ENCODE measurements around the gene ACOT6. TPM values are rescaled to one million over a fixed set of nuclear protein-coding genes. Genes with fewer than 3 reads are reported as not detected.
"Not testable (repeated sequence)": the region's sequence is repeated elsewhere in the genome, so short reads cannot be mapped to it uniquely, and the experiment has no call there.

The ACOT6 gene
- polyA plus RNA-seq (2011; rRNA removed) (not detected in 2 replicates), polyA minus RNA-seq (2011; rRNA and poly(A)+ RNA removed) (not detected in 2 replicates)

GRCh38 chr14:73612339-73613045 lies at the start of gene ACOT6:
Gene ACOT6 (plus strand): TSS chr14:73612517. CDS start chr14:73612572, 55 bp downstream.
- Histone ChIP-seq H3K36me3 (ENCODE audit: control insufficient read depth, insufficient read depth, low read length) (no peaks in the 10 kb centered on the region), H3K4me3 (ENCODE audit: low read depth, low read length) (peak within 1 kb of the TSS; percentile 57), H3K27me3 (ENCODE audit: control insufficient read depth, insufficient read depth, low read length) (no peaks in the 10 kb centered on the region)
- POLR2A ChIA-PET = interaction anchor here (0.5 kb wide), 1 partner anchor 351 kb away, joined by 16 read pairs; no protein-coding TSS in a partner anchor
- no peak for TF ChIP-seq CTCF (IDR thresholded peaks at IDR 0.05; ENCODE audit: insufficient read depth, low read depth, low read length)
- DNase-seq (ENCODE audit: low read depth) = peak; percentile 10
- CTCF ChIA-PET = interaction anchor here (0.7 to 1.4 kb wide), 5 partner anchors 20 to 120 kb away, joined by 3 to 6 read pairs (median 3); no protein-coding TSS in a partner anchor

GRCh38 chr14:73562696-73563095 lies 49.6 kb upstream of the ACOT6 start:
- CTCF ChIA-PET; DNase-seq (ENCODE audit: low read depth); H3K36me3 ChIP-seq (ENCODE audit: control insufficient read depth, insufficient read depth, low read length); POLR2A ChIA-PET; H3K4me3 ChIP-seq (ENCODE audit: low read depth, low read length); H3K27me3 ChIP-seq (ENCODE audit: control insufficient read depth, insufficient read depth, low read length): not testable (repeated sequence)

- CTCF ChIA-PET; DNase-seq (ENCODE audit: low read depth); H3K27me3 ChIP-seq (ENCODE audit: control insufficient read depth, insufficient read depth, low read length); POLR2A ChIA-PET; H3K36me3 ChIP-seq (ENCODE audit: control insufficient read depth, insufficient read depth, low read length); H3K4me3 ChIP-seq (ENCODE audit: low read depth, low read length): not testable (repeated sequence)
Measured at GRCh38 chr14:73566431-73566830, 45.9 kb upstream of the ACOT6 start.

GRCh38 chr14:73566935-73567334 lies 45.4 kb upstream of the ACOT6 start:
- POLR2A ChIA-PET; H3K27me3 ChIP-seq (ENCODE audit: control insufficient read depth, insufficient read depth, low read length); H3K36me3 ChIP-seq (ENCODE audit: control insufficient read depth, insufficient read depth, low read length); DNase-seq (ENCODE audit: low read depth); H3K4me3 ChIP-seq (ENCODE audit: low read depth, low read length): not testable (repeated sequence)
- CTCF ChIA-PET = interaction anchor here (4.7 kb wide), 1 partner anchor 58 kb away, joined by 38 read pairs; no protein-coding TSS in a partner anchor

- Histone ChIP-seq H3K4me3 (ENCODE audit: low read depth, low read length) (no peak overlapping the region), H3K27me3 (ENCODE audit: control insufficient read depth, insufficient read depth, low read length) (no peaks in the 10 kb centered on the region), H3K36me3 (ENCODE audit: control insufficient read depth, insufficient read depth, low read length) (no peaks in the 10 kb centered on the region)
- no peak for TF ChIP-seq CTCF (IDR thresholded peaks at IDR 0.05; ENCODE audit: insufficient read depth, low read depth, low read length)
- ChIA-PET CTCF (interaction anchor here (4.7 kb wide), 1 partner anchor 58 kb away, joined by 38 read pairs; no protein-coding TSS in a partner anchor), POLR2A (no interaction called here)
- DNase-seq (ENCODE audit: low read depth) = no peak
Measured at GRCh38 chr14:73567358-73567757, 45.0 kb upstream of the ACOT6 start.

GRCh38 chr14:73567951-73568885 lies 44.1 kb upstream of the ACOT6 start:
- TF ChIP-seq CTCF (IDR thresholded peaks at IDR 0.05; ENCODE audit: insufficient read depth, low read depth, low read length) = no peak
- H3K4me3 ChIP-seq (ENCODE audit: low read depth, low read length) = peak overlapping the region; percentile 50
- no peaks in the 10 kb centered on the region for H3K27me3 ChIP-seq (ENCODE audit: control insufficient read depth, insufficient read depth, low read length)
- POLR2A ChIA-PET = interaction anchor here (0.6 kb wide), 2 partner anchors 59 to 191 kb away, joined by 3 read pairs; no protein-coding TSS in a partner anchor
- no peak for DNase-seq (ENCODE audit: low read depth)
- no peaks in the 10 kb centered on the region for H3K36me3 ChIP-seq (ENCODE audit: control insufficient read depth, insufficient read depth, low read length)
- CTCF ChIA-PET = interaction anchor here (1.1 to 4.7 kb wide), 2 partner anchors 59 to 65 kb away, joined by 3 to 38 read pairs; no protein-coding TSS in a partner anchor

- DNase-seq (ENCODE audit: low read depth) = not testable (repeated sequence)
- ChIA-PET POLR2A (interaction anchor here (0.6 kb wide), 1 partner anchor 60 kb away, joined by 3 read pairs; no protein-coding TSS in a partner anchor), CTCF (interaction anchor here (0.5 to 4.7 kb wide), 4 partner anchors 21 to 64 kb away, joined by 3 to 38 read pairs (median 4); no protein-coding TSS in a partner anchor)
Measured at GRCh38 chr14:73568886-73569184, 43.5 kb upstream of the ACOT6 start.

More at GRCh38 chr14:73568886-73569184, 43.5 kb upstream of the ACOT6 start:
- peak overlapping the region; percentile 50 for H3K4me3 ChIP-seq (ENCODE audit: low read depth, low read length)
- not testable (repeated sequence) for H3K36me3 ChIP-seq (ENCODE audit: control insufficient read depth, insufficient read depth, low read length); H3K27me3 ChIP-seq (ENCODE audit: control insufficient read depth, insufficient read depth, low read length)

All from BJ (cell line).